Measurements from ENCODE around the gene MYL7. TPM values are rescaled to one million over a fixed set of nuclear protein-coding genes. Genes with fewer than 3 reads are reported as not detected.

Gene MYL7
- total RNA-seq, 1 donor = not detected

GRCh38 chr7:44123190-44124003 lies 17.7 kb downstream of the MYL7 start, which contains the start of gene POLD2:
Gene POLD2, minus strand, starts transcription at chr7:44123548. Its CDS starts 1,495 bp downstream, at chr7:44122053.
- DNase-seq (ENCODE audit: insufficient read length, low spot score, missing footprints) = peak; percentile 100
- H3K9me3 ChIP-seq (ENCODE audit: low read depth, low read length) = no peaks in the 10 kb centered on the region
- TF ChIP-seq CTCF (IDR thresholded peaks at IDR 0.05; ENCODE audit: extremely low read depth, low read depth, low read length) = no peak

GRCh38 chr7:44122529-44122928 lies 18.6 kb downstream of the MYL7 start:
- DNase-seq (ENCODE audit: insufficient read length, low spot score, missing footprints) = peak; percentile 27
- H3K4me3 ChIP-seq (ENCODE audit: insufficient read depth, low read length) = peak overlapping the region; percentile 85
- H3K4me2 ChIP-seq (ENCODE audit: insufficient read depth, low read length) = peak overlapping the region; percentile 99
- H3K27ac ChIP-seq (ENCODE audit: low read depth, low read length) = peak overlapping the region; percentile 56
- H2AFZ ChIP-seq (ENCODE audit: low read length) = peak overlapping the region; percentile 78
- no peaks in the 10 kb centered on the region for H3K27me3 ChIP-seq (ENCODE audit: insufficient read depth, low read length)
- no peaks in the 10 kb centered on the region for H4K20me1 ChIP-seq (ENCODE audit: insufficient read depth, low read length)
- H3K9me3 ChIP-seq (ENCODE audit: low read depth, low read length) = no peaks in the 10 kb centered on the region
- peaks cover 11% of the 10 kb centered on the region for H3K4me1 ChIP-seq (ENCODE audit: insufficient read depth, low read length)
- H3K36me3 ChIP-seq (ENCODE audit: insufficient read depth, low read length) = peaks cover 26% of the 10 kb centered on the region
- peaks cover 40% of the 10 kb centered on the region for H3K79me2 ChIP-seq (ENCODE audit: insufficient read depth, low read length)
- no peak for TF ChIP-seq CTCF (IDR thresholded peaks at IDR 0.05; ENCODE audit: extremely low read depth, low read depth, low read length)

More at GRCh38 chr7:44123190-44124003, 17.7 kb downstream of the MYL7 start, which contains the start of gene POLD2:
- H3K27me3 ChIP-seq (ENCODE audit: insufficient read depth, low read length) = no peaks in the 10 kb centered on the region
- H2AFZ ChIP-seq (ENCODE audit: low read length) = peak within 1 kb of the TSS; percentile 96
- peak within 1 kb of the TSS; percentile 56 for H3K27ac ChIP-seq (ENCODE audit: low read depth, low read length)
- H3K36me3 ChIP-seq (ENCODE audit: insufficient read depth, low read length) = peaks cover 26% of the 10 kb centered on the region
- no peaks in the 10 kb centered on the region for H4K20me1 ChIP-seq (ENCODE audit: insufficient read depth, low read length)
- peak within 1 kb of the TSS; percentile 85 for H3K4me3 ChIP-seq (ENCODE audit: insufficient read depth, low read length)
- H3K4me2 ChIP-seq (ENCODE audit: insufficient read depth, low read length) = peak within 1 kb of the TSS; percentile 99
- peaks cover 36% of the 10 kb centered on the region for H3K79me2 ChIP-seq (ENCODE audit: insufficient read depth, low read length)
- H3K4me1 ChIP-seq (ENCODE audit: insufficient read depth, low read length) = peaks cover 11% of the 10 kb centered on the region

- no peak for TF ChIP-seq CTCF (IDR thresholded peaks at IDR 0.05; ENCODE audit: extremely low read depth, low read depth, low read length)
- Histone ChIP-seq H3K36me3 (ENCODE audit: insufficient read depth, low read length) (peaks cover 26% of the 10 kb centered on the region), H3K79me2 (ENCODE audit: insufficient read depth, low read length) (peaks cover 40% of the 10 kb centered on the region), H3K27me3 (ENCODE audit: insufficient read depth, low read length) (no peaks in the 10 kb centered on the region), H3K27ac (ENCODE audit: low read depth, low read length) (no peak overlapping the region), H3K9me3 (ENCODE audit: low read depth, low read length) (no peaks in the 10 kb centered on the region), H3K4me2 (ENCODE audit: insufficient read depth, low read length) (peak overlapping the region; percentile 99), H2AFZ (ENCODE audit: low read length) (no peak overlapping the region), H3K4me3 (ENCODE audit: insufficient read depth, low read length) (no peak overlapping the region), H4K20me1 (ENCODE audit: insufficient read depth, low read length) (no peaks in the 10 kb centered on the region), H3K4me1 (ENCODE audit: insufficient read depth, low read length) (peaks cover 11% of the 10 kb centered on the region)
- peak; percentile 58 for DNase-seq (ENCODE audit: insufficient read length, low spot score, missing footprints)
These were observed 19.2 kb downstream of the MYL7 start for GRCh38 chr7:44121761-44122420.

- Histone ChIP-seq H3K4me2 (ENCODE audit: insufficient read depth, low read length) (no peak overlapping the region), H2AFZ (ENCODE audit: low read length) (no peak overlapping the region), H3K4me1 (ENCODE audit: insufficient read depth, low read length) (peaks cover 11% of the 10 kb centered on the region), H3K4me3 (ENCODE audit: insufficient read depth, low read length) (no peak overlapping the region), H4K20me1 (ENCODE audit: insufficient read depth, low read length) (peaks cover 3% of the 10 kb centered on the region), H3K36me3 (ENCODE audit: insufficient read depth, low read length) (peaks cover 29% of the 10 kb centered on the region), H3K79me2 (ENCODE audit: insufficient read depth, low read length) (peaks cover 40% of the 10 kb centered on the region), H3K27ac (ENCODE audit: low read depth, low read length) (no peak overlapping the region), H3K9me3 (ENCODE audit: low read depth, low read length) (no peaks in the 10 kb centered on the region), H3K27me3 (ENCODE audit: insufficient read depth, low read length) (no peaks in the 10 kb centered on the region)
- no peak for TF ChIP-seq CTCF (IDR thresholded peaks at IDR 0.05; ENCODE audit: extremely low read depth, low read depth, low read length)
- peak; percentile 41 for DNase-seq (ENCODE audit: insufficient read length, low spot score, missing footprints)
These were observed 20.7 kb downstream of the MYL7 start for GRCh38 chr7:44120395-44120794.

Data from osteoblast (primary cell).